Omental fat pad (tissue), 4 donors: ENCODE results near the gene ARHGEF37. TPM values are rescaled to one million over a fixed set of nuclear protein-coding genes. Genes with fewer than 3 reads are reported as not detected.
"Not testable (repeated sequence)": the region's sequence is repeated elsewhere in the genome, so short reads cannot be mapped to it uniquely, and the experiment has no call there.

ENCODE experiments used
- ATAC-seq: fragments of 150-250 bp; one replicate; pipeline ENCODE4 v1.9.1; 2016; ENCODE audit warnings: mild to moderate bottlenecking, moderate library complexity; ENCODE audit not compliant: low FRiP score
- DNase-seq: peaks from one replicate; pipeline ENCODE4 v3.0.0-alpha.2; 2019; ENCODE audit warnings: low spot score
- CTCF ChIP-seq, 3 donors: fragments of 450-650 bp; IDR thresholded peaks; one replicate each; pipeline ENCODE4 v1.5.1; 2016 to 2017; ENCODE audit warnings: antibody characterized with exemption in 3 of 3, mild to moderate bottlenecking in 3 of 3, moderate library complexity in 2 of 3
- total RNA-seq, 4 donors: library from RNA; depleted of rRNA; stranded (reverse); fragments of >200 nt; gene quantifications; one replicate each; pipeline ENCODE4 v1.1.0, GENCODE V29; 2016

The ARHGEF37 gene
- total RNA-seq, 4 donors from 2014 or later: 3.1 to 8.5 (median 4.6) TPM

DNA sequence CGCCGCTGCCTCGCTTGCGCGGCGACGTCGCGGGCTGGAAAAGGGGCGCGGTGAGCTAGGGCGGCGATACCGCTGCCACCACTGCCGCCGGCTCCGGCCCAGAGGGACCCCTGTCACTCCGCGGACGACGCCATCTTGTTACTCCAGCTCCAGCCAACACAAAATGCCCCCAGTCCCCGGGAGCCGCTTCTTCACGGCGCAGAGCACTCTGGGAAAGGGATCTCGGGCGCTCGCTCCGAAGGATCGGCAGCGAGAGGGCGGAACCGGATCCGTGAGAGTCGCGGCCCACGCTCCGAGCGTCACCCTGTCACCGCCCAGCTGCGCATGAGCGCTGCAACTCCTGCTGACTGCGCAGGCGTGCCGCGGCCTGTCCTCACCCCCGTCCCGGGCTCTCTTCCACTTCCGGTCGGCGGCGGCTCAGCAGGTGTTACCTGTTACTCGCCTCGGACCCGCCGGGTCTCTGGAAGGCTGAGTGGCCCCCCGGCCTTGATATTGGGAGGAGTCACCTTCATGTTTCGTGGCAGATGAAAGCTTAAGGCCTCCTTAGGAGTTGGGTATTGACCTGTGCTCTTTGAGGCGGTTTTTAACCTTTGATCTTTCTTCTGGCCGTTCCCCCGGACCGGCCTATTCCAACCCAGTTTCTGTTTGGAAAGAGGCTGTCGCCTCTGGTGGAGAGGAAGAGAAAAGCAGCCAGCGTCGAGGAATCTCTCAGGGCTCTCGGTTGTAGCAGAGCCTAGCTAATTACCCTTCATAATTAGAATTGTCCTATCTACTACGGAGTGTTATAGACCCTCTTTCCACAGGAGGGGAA, 29.9 kb upstream of the ARHGEF37 start, which contains the start of gene CSNK1A1:
Gene CSNK1A1 (minus strand): TSS at position 213 of the 811 bp plus-strand sequence. CDS start 475 bp downstream, outside the sequence.
- ATAC-seq (peak; percentile 99), DNase-seq (peak; percentile 81)
- peak in 1 of 3 donors; percentile 82 for TF ChIP-seq CTCF (IDR thresholded peaks at IDR 0.05)

GRCh38 chr5:149552038-149552494, 29.2 kb upstream of the ARHGEF37 start:
- no peak for TF ChIP-seq CTCF (IDR thresholded peaks at IDR 0.05)
- DNase-seq (no peak), ATAC-seq (no peak)

GRCh38 chr5:149552553-149553160, 28.6 kb upstream of the ARHGEF37 start:
- no peak for TF ChIP-seq CTCF (IDR thresholded peaks at IDR 0.05)
- ATAC-seq: no peak
- DNase-seq: no peak

- no peak for TF ChIP-seq CTCF (IDR thresholded peaks at IDR 0.05)
- ATAC-seq (no peak), DNase-seq (no peak)
Measured at GRCh38 chr5:149559706-149560105, 21.6 kb upstream of the ARHGEF37 start.

DNA sequence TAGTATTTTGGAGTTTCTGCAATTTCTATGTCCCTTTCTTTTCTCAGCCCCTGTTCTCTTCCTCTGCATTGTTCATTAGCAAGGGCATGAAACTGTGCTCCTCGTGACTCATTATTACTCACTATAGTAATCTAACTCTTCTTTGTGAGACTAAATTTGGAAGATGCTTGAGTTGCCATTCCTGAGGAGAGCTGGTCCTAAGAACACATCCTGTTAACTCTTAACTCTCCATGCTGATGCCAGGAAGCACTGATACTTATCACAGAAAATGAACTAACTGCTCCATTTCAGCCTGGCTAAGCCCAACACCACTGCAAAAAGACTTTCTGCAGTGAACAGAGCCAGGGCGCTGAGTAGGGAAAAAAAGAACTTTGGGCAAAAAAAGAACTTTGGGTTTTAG, 19.4 kb upstream of the ARHGEF37 start:
- DNase-seq (no peak), ATAC-seq (peak; percentile 87)
- TF ChIP-seq CTCF (IDR thresholded peaks at IDR 0.05): no peak

- no peak for TF ChIP-seq CTCF (IDR thresholded peaks at IDR 0.05)
- DNase-seq (no peak), ATAC-seq (no peak)
Measured at GRCh38 chr5:149563466-149563865, 17.8 kb upstream of the ARHGEF37 start.

DNA sequence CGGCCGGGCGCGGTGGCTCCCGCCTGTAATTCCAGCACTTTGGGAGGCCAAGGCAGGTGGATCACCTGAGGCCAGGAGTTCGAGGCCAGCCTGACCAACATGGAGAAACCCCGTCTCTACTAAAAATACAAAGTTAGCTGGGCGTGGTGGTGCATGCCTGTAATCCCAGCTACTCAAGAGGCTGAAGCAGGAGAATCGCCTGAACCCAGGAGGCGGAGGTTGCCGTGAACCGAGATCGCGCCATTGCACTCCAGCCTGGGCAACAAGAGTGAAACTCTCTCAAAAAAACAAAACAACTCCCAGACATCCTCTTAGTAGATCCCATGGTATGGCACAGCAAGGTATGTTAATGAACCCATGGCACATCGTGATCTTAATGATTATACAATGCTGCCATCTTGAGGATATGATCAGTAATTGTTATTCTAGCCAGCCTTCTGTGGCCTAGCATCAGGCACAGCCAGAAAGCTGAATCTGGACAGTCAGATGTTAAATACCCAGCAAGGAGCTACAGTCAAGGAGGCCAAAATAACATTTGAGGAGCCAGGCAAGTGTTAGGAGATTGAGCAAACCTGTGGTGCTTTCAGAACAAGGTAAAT, 16.7 kb upstream of the ARHGEF37 start:
- not testable (repeated sequence) for DNase-seq
- ATAC-seq: peak; percentile 59
